Measurements from ENCODE around the gene TSPAN11.

GRCh38 chr12:30923057-30923456, 3.5 kb upstream of the TSPAN11 start:
- TF ChIP-seq EP300 (IDR thresholded peaks at IDR 0.05), result no peak
- TF ChIP-seq, protein P1, sequence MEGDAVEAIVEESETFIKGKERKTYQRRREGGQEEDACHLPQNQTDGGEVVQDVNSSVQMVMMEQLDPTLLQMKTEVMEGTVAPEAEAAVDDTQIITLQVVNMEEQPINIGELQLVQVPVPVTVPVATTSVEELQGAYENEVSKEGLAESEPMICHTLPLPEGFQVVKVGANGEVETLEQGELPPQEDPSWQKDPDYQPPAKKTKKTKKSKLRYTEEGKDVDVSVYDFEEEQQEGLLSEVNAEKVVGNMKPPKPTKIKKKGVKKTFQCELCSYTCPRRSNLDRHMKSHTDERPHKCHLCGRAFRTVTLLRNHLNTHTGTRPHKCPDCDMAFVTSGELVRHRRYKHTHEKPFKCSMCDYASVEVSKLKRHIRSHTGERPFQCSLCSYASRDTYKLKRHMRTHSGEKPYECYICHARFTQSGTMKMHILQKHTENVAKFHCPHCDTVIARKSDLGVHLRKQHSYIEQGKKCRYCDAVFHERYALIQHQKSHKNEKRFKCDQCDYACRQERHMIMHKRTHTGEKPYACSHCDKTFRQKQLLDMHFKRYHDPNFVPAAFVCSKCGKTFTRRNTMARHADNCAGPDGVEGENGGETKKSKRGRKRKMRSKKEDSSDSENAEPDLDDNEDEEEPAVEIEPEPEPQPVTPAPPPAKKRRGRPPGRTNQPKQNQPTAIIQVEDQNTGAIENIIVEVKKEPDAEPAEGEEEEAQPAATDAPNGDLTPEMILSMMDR (IDR thresholded peaks at IDR 0.05), result no peak

All from suprapubic skin (tissue), 3 donors.